ENCODE data around the gene TPRN.

DNA sequence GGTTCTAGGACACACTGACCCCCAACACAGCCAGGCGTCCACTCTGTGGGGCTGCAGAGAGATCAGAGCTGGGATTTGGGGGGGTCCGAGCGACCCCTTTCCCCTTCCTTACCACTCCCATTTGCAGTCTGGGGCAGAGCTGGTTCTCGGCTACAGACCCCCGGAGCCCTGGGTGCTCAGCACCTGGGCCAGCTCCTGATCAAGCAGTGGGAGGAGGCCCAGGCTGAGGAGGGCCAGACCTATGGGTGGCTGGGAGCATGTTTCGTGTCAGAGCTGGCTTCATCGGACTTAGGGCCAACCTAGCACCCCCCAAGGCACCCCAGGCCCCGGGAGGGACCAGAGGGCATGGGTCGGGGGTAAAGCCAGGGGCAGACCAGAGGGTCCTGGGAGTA, 54.0 kb downstream of the TPRN start:
- TF ChIP-seq POLR2A (IDR thresholded peaks at IDR 0.05; ENCODE audit: low read depth, low read length): no peak
- TF ChIP-seq TAF1 (IDR thresholded peaks at IDR 0.05; ENCODE audit: low read depth, low read length): no peak
- TF ChIP-seq POLR2AphosphoS5 (IDR thresholded peaks at IDR 0.05; ENCODE audit: low read depth, low read length): no peak
- TF ChIP-seq POU2F2 (IDR thresholded peaks at IDR 0.05; ENCODE audit: low read depth, low read length): no peak
- no peak for TF ChIP-seq SPI1 (IDR thresholded peaks at IDR 0.05; ENCODE audit: low read depth, low read length)
- TF ChIP-seq PAX5 (IDR thresholded peaks at IDR 0.05; ENCODE audit: insufficient read depth, low read length, severe bottlenecking): no peak

All from GM12891 (cell line).